Activated CD4-positive, alpha-beta T cell treated with anti-CD3 and anti-CD28 coated beads, Interleukin-2, amount 50 U/mL, for 1 hour (primary cell): ENCODE data around the gene ZNF787.
"Not testable (repeated sequence)": the region's sequence is repeated elsewhere in the genome, so short reads cannot be mapped to it uniquely, and the experiment has no call there.

Experiments used
- DNase-seq: peaks from one replicate; pipeline ENCODE4 v3.0.0-alpha.2; 2020

The ZNF787 gene

DNA sequence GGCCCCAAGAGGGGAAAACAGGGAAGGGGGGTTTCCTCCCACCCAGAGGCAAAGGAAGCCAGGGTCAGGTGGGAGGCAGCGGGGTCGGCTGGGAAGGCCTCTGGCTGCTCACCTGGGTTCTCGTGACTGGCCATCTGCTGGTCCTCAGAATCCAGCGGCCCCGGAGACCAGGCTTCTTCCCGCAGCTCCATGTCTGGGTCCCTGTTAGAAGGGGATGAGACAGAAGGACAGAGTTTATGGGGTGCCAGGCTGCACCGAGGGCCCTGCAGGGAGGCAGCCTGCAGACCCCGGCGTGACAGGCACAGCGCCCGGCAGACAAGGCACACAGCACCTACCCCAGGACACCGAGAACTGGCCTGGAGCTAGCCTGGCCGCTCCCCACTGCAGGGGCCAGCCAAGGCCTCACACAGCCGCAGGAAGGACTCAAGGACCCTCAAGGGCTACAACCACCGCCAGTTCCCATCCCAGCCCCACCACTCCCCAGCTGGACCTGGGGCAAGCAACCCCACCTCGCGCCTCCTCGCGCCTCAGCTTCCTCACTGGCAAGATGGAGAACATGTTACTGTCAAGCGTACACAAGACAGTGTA, 18.0 kb downstream of the ZNF787 start:
- DNase-seq: no peak

DNA sequence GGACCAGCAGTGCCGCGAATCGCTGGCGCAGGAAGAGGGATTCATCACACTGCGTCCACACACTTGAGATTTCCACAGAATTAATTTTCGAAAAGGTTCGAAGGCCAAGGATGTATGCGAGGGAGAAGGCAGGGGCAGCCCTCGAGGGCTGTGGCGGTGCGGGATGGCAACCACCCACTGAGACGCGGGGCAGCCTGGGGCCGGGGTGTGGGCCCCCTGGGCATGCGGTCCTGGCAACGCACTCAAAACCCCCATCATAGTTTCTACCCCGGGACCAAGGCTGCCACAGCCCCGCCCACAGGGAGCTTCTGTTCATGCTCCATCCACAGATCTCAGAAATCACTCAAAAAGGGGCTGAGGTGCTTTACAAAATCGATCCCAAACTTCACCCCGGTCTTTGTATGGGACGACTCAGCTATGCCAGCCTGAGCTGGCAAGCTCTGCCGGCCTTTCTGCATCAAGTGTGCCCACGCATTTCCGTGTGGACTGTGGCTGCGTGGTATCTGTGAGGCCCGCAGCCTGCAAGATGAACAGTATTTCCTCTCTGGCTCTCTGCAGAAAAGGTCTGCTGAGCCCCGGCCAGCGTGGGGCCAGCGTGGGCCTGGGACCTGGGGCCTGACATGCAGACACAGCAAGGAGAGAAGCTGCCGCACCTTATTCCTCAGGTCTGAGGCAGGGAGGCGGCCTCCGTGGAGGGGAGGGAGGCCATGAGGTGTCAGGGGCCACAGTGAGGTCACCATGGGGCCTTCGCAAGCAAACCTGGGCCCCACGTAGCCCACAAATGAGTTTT, 19.2 kb downstream of the ZNF787 start:
- DNase-seq: no peak

DNA sequence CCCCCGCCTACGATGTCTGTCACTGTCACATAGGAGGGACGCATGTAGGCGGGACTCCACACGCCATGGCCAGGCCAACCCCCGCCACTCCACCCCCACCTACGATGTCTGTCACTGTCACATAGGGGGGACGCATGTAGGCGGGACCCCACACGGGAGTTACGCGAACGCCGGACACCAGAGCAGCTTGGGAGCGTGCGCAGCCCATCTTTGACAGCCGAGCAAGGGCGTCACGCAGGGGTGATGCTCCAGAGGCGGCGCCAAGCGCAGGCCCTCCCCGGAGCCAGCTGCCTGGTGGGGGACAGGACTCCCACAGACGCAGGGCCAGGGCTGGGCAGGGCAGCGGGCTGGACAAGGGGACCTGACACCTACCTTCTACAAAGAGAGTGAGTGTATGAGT, 20.0 kb downstream of the ZNF787 start:
- DNase-seq: no peak

DNA sequence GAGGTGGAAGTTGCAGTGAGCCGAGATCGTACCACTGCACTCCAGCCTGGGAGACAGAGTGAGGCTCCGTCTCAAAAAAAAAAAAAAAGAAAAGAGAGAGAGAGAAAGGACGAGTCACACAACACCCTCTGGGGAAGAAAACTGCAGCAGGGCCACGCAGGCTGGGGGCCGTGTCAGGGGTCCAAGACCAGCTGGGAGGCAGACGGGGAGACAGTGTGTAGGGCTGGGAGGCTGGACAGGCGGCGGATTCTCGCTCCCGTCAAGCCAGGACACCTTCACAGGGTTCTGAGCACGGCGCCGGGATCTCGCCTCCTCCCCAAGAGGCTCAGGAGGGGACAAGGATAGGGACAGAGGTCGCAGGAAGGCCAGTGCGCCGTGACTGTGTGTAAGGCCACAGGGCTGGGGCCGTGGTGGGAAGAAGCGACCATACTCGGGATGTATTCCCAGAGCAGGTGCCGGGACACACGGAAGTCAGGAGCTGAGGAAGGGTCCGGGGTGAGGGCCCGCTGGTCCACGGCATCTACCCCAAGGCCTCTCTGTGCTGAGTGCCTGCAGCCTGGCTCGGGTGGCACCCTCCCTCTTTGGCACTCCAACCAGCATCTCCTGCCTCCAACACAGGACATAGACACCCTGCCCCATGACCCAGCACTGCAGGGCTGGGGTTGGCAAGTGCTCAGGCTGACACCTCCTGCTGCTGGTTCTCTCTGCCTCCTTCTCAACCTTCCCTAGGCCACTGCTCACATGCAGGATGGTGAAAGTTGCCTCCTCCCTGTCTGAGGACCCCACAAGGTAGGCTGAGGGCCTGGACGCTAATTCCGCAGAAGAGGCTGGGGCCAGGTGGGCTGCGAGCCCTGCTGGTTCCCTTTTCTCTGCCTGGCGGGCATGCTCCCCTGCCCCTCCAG, 21.2 kb downstream of the ZNF787 start:
- no peak for DNase-seq

DNA sequence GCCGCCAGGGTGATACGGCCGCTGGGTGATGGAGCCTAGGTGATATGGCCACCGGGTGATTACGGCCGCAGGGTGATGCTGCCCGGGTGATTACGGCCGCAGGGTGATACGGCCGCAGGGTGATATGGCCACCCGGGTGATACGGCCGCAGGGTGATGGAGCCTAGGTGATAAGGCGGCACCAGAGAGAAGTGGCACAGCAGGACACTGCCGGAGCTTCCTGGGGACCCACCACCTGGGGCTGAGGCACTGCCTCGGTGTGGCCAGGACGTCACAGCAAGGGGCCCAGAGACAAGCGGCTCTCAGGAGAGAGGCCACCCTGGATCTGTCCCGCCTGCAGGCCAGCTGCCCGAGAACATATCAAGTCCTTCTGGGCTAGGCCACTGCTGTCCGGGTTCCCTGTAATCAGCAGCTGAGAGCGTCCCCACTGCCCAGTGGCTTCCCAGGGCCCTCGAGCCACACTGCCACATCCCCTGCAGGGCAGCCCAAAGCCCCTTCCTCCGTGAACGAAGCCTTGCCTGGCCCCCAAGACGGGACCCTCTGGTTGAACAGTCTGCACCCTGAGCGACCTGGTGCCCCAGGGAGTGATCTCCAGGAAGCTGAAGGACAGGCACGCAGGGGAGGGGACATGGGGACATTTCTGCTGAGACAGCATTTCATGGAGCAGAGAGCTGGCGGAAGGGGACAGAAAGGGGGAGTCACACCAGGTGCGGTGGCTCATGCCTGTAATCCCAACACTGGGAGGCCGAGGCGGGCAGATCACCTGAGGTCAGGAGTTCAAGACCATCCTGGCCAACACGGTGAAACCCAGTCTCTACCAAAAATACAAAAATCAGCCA, 22.1 kb downstream of the ZNF787 start:
- no peak for DNase-seq

DNA sequence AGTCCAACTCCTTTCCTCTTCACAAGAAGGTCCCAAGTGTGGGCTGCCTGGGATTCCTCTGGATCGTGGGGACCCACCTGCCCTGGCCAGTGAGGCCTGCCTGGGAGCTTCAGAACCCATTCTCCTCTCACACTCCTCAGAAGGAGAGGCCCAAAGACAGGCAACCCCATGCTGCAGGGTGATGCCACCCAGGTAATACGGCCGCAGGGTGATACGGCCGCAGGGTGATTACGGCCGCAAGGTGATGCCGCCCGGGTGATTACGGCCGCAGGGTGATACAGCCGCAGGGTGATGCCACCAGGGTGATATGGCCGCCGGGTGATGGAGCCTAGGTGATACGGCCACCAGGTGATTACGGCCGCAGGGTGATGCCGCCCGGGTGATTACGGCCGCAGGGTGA, 22.9 kb downstream of the ZNF787 start:
- DNase-seq: not testable (repeated sequence)

DNA sequence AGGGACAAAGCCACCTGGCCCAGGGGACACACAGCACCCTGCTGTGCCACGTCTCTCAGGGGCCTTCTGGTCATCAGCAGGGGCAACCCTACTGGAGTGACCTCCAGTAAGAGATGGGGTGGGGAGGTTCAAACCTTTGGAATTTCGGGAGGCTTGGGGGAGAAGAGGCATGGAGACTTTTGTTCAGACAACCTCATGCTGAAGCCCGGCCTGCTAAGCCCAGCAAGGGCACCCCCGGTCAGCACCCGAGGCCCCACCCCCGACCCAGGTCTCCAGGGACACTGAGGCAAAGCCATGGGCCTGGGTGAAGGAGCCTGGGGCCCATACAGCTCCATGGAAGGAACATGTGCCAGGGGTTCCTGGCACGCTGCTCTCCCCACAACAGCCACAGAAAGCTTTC, 23.3 kb downstream of the ZNF787 start:
- no peak for DNase-seq

DNA sequence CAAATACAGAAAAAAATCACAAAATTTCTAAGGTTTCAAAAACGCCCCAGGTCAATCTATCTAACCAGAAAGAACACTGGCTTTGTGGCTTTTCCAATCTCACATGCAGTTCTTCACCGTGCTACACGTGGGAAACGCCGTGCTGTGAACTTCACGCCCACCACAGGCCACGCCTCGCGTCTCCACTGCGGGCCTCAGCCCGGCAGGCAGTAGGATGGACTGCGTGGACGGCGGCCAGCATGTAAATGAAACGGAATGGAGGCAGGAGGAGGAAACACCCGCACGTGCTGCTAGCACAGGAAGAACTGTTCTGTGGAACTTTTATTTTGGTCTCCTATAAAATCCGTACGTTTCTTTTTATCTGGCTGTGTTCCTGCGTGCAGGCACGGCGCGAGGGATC, 23.8 kb downstream of the ZNF787 start:
- DNase-seq: no peak

DNA sequence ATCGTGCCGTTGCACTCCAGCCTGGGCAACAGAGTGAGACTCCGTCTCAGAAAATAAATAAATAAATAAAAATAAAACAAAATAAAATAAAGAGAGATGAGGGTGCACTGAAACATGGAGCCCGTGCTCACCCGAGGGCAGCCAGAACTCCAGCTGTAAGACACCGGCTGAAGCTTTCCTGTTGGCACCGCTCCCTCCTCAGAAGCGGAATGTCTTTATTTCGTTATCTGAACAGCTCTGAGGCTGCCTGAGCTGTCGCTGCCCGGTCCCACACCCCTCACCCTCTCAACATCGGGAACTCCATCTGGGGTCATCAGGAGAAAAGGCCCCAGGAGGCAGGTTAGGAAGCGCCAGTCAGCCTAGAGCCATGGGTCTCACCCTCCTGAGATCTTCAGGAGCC, 24.4 kb downstream of the ZNF787 start:
- DNase-seq: no peak

DNA sequence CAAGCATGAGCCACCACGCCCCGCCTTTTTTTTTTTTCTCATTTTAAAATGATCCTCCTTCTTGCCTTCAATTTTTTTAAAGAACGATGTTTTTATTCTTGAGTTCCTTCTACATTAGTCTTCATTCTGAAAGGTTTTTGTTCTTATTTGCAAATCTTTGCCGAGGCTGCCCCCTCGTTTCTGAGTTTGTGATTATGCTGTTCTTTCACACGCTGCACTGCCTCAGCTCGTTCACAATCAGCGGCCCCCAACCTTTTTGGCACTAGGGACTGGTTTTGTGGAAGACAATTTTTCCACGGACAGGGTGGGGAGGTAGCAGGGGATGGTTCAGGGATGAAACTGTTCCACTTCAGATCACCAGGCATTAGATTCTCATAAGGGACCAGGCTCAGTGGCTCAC, 26.6 kb downstream of the ZNF787 start:
- DNase-seq: no peak

DNA sequence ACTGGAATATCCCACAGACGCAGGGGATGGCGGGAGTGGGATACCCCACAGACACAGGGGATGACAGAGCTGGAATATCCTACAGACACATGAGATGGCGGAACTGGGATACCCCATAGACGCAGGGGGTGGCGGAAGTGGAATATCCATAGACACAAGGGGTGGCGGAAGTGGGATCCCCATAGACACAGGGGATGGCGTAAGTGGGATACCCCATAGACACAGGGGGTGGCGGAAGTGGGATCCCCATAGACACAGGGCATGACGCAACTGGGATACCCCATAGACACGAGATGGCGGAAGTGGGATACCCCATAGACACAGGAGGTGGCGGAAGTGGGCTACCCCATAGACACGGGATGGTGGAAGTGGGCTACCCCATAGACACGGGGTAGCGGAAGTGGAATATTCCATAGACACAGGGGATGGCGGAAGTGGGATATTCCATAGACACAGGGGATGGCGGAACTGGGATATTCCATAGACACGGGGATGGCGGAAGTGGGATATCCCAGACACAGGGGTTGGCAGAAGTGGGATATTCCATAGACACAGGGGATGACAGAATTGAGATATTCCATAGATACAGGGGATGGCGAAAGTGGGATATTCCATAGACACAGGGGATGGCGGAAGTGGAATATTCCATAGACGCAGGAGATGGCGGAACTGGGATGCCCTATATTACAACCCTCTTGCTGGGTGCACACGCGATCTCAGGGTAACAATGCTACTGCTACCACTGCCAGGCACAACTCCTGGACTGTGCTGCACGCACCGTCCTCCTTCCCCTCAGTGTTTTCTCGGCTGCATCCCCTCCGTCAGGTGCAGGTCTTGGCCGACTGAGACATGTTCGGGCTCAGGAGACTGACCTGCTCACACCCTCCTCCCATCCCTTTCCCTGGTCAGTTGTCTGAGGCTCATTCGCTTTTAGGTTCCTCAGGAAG, 28.1 kb downstream of the ZNF787 start:
- DNase-seq: no peak

DNA sequence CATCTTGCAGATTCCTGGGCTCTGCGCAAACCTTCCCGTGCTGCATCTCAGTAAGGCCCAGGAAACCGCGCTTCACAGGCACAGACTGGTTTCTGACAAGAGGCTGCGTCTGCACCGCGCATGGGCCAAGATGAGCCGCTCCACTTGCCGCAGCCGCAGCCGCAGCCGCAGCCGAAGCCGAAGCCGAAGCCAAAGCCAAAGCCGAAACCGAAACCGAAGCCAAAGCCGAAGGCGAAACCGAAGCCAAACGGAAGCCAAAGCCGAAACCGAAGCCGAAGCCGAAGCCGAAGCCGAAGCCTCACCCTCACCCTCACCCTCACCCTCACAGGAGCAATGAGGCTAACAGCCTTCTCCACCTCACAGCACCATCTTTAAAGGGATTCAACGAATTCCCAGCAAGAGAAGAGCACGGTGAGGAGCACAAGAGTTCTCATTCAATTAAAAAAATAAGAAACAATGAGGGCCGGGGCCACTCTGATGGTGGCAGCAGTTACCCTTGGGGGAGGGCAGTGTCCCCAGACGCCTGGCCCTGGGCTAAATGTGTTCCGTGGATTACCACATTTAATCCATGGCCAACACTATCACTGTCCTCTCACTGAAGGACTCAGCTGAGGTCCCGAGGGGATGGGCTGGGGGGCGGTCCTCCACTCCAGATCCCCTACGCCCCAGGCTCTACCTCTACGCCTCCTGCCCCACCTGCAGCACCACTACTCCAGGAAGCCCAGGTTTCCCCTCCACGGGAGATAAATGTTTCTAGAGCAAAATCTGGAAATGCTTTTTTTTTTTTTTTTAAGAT, 29.1 kb downstream of the ZNF787 start:
- DNase-seq: peak; percentile 6

DNA sequence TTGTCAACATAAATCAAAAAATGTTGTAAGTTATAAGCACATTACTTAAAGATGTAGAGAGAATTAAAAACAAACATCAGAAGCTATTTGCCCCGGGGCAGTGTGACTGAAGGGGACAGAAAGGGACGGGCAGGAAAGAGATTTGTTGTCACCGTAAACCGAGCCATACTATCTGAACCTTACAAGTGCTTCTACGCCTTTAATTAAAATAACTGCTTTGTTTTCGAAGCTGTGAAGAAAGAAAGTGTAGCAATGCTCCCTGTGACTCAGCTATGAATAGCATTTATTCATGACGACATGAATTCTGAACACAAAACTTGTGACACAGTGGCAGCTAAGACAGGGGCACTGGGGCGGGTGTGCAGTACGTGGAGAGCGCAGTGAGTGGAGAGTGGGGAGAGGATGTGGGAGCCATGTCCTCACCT, 30.0 kb downstream of the ZNF787 start:
- no peak for DNase-seq

DNA sequence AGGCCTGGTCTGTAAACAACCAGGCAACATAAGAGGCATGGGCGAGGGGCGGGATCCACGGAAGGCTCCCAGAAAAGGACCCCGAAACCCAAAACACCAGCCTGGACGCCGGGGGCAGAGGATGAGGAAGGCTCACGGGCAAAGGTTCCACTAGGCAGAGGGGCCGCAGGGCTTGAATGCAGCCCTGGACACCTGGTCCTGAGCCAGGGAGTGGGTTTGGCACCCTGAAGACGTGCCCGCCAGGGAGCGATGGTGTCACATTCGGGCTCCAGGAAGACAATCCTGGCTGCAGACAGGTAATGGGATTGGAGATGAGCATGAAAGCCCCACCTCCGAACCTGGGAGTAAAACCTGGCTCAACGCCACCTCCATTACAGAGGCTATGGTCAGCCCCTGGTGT, 31.8 kb downstream of the ZNF787 start:
- DNase-seq: no peak

DNA sequence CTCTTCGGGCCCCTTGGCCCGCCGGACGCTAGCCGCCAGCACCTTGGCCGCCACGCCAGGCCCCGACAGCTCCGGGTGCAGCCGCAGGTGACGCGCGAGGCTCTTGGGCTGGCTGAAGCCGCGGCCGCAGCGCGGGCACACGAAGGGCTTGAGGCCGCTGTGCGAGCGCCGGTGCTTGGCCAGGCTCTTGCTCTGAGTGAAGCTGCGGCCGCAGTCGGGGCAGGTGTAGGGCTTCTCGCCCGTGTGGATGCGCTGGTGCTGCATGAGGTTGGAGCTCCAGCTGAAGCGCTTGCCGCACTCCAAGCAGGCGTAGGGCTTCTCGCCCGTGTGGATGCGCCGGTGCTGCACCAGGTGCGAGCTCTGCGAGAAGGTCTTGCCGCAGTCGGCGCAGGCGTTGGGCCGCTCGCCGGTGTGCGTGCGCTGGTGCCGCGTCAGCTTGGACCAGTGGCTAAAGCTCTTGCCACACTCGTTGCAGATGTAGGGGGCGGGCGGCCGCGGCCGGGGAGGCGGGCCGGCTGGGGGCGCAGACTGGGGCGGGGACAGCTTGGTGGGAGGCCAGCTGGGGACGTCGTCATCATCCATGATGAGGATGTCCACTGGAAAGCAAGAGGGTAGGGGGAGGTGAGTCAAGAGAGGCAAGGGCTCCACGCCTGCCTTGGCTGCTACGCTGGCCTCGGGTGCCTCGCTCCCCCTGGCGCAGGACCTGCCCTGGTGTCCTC, 32.4 kb downstream of the ZNF787 start:
- DNase-seq: no peak

DNA sequence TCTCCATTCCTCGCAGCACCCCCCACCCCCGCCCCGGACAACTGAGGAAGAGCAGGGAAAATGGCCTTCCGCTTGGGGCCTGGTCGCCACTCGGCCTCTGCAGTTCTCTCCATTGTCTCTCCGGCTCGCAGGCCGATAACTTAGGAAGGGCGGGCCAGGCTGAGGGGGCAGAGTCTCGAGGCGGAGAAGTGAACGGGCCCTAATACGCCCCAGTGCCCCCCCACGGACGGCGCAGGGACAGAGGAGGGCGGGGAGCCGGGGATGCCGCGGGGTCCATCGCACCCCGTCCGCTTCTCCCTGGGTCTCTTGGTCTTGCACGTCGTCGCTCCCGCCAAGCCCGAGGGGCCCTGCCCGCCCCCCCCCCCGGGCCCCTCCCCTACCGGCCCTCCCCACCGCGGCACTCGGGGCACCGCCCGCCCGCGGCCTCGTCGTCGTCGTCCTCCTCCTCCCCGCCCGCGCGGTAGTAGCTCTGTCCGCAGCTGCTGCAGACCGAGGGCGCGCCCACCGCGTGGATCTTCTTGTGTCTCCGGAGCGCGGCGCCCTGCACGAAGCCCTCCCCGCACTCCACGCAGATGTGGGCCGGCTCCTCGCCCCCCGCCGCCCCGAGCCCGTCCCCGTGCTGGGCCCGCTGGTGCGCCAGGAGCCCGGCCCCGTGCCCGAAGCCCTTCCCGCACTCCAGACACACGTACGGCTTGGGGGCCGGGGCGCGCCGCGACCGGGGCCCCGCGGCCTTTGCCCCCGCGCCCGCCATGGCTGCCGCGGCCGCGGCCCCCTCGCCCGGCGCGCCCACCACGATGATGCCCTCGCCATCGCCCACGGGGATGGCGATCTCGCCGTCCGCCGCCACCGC, 33.2 kb downstream of the ZNF787 start:
- no peak for DNase-seq

DNA sequence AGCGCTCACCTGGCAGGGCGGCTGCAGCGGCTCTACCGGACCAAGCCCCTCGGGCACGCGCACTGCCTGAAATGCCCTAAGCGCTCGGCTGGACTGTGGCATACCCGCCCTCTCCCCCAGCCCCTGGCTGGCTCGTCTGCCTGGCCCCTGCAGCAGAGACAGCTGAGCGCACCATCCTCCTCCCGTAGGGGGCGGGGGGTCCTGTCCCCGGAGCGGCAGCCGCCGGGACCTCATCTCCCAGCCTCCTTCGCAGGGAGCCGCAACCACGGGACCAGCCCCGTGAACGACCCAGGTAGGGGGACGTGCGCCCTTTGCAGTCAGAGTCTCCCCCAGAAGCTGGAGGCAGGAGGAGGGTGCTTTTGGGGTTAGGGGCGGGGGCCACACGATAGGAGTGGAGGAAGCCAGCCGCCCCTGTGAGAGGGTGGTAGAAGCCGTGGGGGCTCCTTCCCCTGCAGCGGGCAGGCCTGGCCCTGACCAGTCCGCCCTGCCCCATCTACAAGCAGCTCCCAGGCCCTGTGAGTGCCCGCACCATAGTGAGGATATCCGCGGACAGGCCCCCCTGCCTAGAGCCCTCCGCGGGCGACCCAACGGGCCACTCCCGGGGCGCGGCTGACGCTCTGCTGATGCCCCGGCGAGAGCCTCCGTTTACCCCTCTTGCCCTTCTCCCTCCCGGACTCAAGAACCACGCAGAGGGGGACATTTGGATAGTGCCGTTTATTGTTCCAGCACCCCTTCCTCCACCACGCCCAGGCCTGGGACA, 34.2 kb downstream of the ZNF787 start:
- no peak for DNase-seq

DNA sequence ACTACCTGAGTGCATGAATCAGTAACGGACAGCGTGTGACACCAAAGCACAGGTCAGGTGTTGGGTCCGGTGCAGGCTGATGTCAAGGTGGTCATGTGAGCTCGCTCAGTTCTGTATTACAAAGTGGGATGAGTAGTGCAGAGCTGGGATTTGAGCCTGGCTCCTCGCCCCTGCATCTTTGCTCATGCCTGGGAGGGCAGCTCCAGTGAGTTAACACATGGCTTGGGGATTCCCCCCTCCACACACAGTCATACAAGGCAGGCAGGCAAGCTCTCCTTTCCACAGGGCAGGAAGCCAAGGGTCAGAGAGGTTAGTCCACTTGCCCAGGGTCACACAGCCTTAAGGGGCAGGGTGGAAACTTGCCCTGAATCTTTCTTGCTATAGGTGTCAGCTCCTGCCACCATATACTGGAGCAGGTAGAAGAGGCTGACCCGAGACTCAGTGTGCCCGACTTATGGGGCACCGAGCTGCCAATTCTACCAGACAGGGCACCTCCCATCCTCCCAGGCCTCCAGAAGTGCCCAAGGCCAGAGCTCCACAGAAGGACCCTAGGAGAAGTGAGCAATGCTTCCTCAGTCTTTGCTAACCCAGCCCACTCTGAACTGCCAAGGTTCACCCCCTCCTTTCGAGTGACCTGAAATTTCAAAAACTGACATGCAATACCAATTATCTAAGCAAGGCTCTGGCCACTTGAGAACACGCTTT, 35.4 kb downstream of the ZNF787 start:
- DNase-seq: no peak
